HepG2 (cell line): ENCODE data around the gene NLRP6. TPM values are rescaled to one million over a fixed set of nuclear protein-coding genes. Genes with fewer than 3 reads are reported as not detected.
A peak's percentile ranks its signal among the peaks of the same experiment; 100 is the strongest.

Experiments
- ARID5B ChIP-seq: IDR thresholded peaks from 2 replicates; pipeline ENCODE4 v1.4.0; 2020; ENCODE audit warnings: mild to moderate bottlenecking, missing genetic modification reagents
- ATF7 ChIP-seq, 2 experiments: fragments of 450-650 bp in 1 of 2; sonication (generic) in 1 of 2; formaldehyde crosslinking in 1 of 2; IDR thresholded peaks; 2 replicates each; pipeline versions ENCODE4 v1.4.0 to v1.6.1; 2016 to 2020; ENCODE audit warnings: antibody characterized with exemption in 1 of 2, mild to moderate bottlenecking in 1 of 2, missing genetic modification reagents in 1 of 2
- CHD2 ChIP-seq: IDR thresholded peaks from 2 replicates; pipeline ENCODE4 v1.6.1; 2011; ENCODE audit warnings: low read depth, low read length, improper control_type of control experiment
- HOXA9 ChIP-seq: sonication (generic); formaldehyde crosslinking; IDR thresholded peaks from 2 replicates; pipeline ENCODE4 v1.8.1; 2022; ENCODE audit warnings: missing genetic modification reagents, mild to moderate bottlenecking, moderate library complexity, borderline replicate concordance
- IKZF5 ChIP-seq: IDR thresholded peaks from 2 replicates; pipeline ENCODE4 v1.6.1; 2018; ENCODE audit warnings: missing genetic modification reagents, mild to moderate bottlenecking, missing compliant biosample characterization
- JDP2 ChIP-seq: sonication (generic); formaldehyde crosslinking; IDR thresholded peaks from 2 replicates; pipeline ENCODE4 v1.8.1; 2022; ENCODE audit warnings: missing genetic modification reagents, borderline replicate concordance
- PBX2 ChIP-seq: IDR thresholded peaks from 2 replicates; pipeline ENCODE4 v1.6.1; 2016; ENCODE audit warnings: control low read depth
- RARG ChIP-seq: sonication (generic); formaldehyde crosslinking; IDR thresholded peaks from 2 replicates; pipeline ENCODE4 v1.4.0; 2020; ENCODE audit warnings: low read depth, mild to moderate bottlenecking, missing genetic modification reagents
- REST ChIP-seq, 2 experiments: IDR thresholded peaks; 2 replicates each; pipeline ENCODE4 v1.6.1; 2011 to 2012; ENCODE audit warnings: low read length in 2 of 2, borderline replicate concordance in 1 of 2, low read depth in 1 of 2, mild to moderate bottlenecking in 1 of 2, moderate library complexity in 1 of 2
- RNF2 ChIP-seq: fragments of 450-650 bp; conservative IDR thresholded peaks from 2 replicates; pipeline ENCODE4 v1.6.1; 2016; ENCODE audit warnings: low read depth
- SAFB2 ChIP-seq: sonication (generic); formaldehyde crosslinking; IDR thresholded peaks from 2 replicates; pipeline ENCODE4 v1.5.1; 2020; ENCODE audit warnings: missing genetic modification reagents, low read depth, mild to moderate bottlenecking, borderline replicate concordance
- SALL1 ChIP-seq: sonication (generic); formaldehyde crosslinking; IDR thresholded peaks from 2 replicates; pipeline ENCODE4 v1.8.0; 2022; ENCODE audit warnings: mild to moderate bottlenecking, missing genetic modification reagents
- TBX2 ChIP-seq: sonication (generic); formaldehyde crosslinking; IDR thresholded peaks from 2 replicates; pipeline ENCODE4 v1.5.0; 2020; ENCODE audit warnings: missing genetic modification reagents, mild to moderate bottlenecking, borderline replicate concordance
- TOE1 ChIP-seq: sonication (generic); formaldehyde crosslinking; IDR thresholded peaks from 2 replicates; pipeline ENCODE4 v1.4.0; 2020; ENCODE audit warnings: mild to moderate bottlenecking, missing genetic modification reagents
- ZNF337 ChIP-seq: sonication (generic); formaldehyde crosslinking; IDR thresholded peaks from 2 replicates; pipeline ENCODE4 v1.5.1; 2020; ENCODE audit warnings: missing genetic modification reagents, low read depth, mild to moderate bottlenecking, borderline replicate concordance
- ZNF607 ChIP-seq: sonication (generic); formaldehyde crosslinking; IDR thresholded peaks from 2 replicates; pipeline ENCODE4 v1.5.1; 2020; ENCODE audit warnings: missing genetic modification reagents, mild to moderate bottlenecking, borderline replicate concordance
- ZNF749 ChIP-seq: sonication (generic); formaldehyde crosslinking; IDR thresholded peaks from 2 replicates; pipeline ENCODE4 v1.8.0; 2022; ENCODE audit warnings: mild to moderate bottlenecking, missing genetic modification reagents, moderate library complexity, borderline replicate concordance
- ZNF777 ChIP-seq: sonication (generic); formaldehyde crosslinking; IDR thresholded peaks from 2 replicates; pipeline ENCODE4 v1.4.0; 2020; ENCODE audit warnings: missing genetic modification reagents
- polyA plus RNA-seq, 8 experiments: library from polyadenylated mRNA; depleted of rRNA in 3 of 8; stranded (reverse) in 7 of 8; unstranded in 1 of 8; fragments of >200 nt; fragmentation: Illumina TruSeq in 4 of 8; extraction: Trizol in 4 of 8; gene quantifications; 2 replicates each; pipeline versions ENCODE4 v1.2.1 to v1.2.3, GENCODE V29; 2011 to 2016; ENCODE audit warnings: low read depth in 4 of 8, missing spikeins in 1 of 8, mixed read lengths in 1 of 8; ENCODE audit not compliant: insufficient read depth in 1 of 8
- total RNA-seq, 5 experiments: library from RNA; depleted of rRNA; stranded (reverse); fragments of >200 nt; fragmentation: Illumina TruSeq; extraction: Trizol; gene quantifications; 2 replicates each; pipeline ENCODE4 v1.2.3, GENCODE V29; 2016; ENCODE audit warnings: low read depth in 1 of 5

The NLRP6 gene
- total and polyA plus RNA-seq, 2 of the 13 experiments (the other 11 are each of a cell fraction or from before 2014, with no cell fraction given) = not detected

- TF ChIP-seq ARID5B (CRISPR knock-in tag) = no peak
- peak; percentile 41; the same call in 1 of the 2 replicates for TF ChIP-seq IKZF5 (CRISPR knock-in tag)
- TF ChIP-seq JDP2 (CRISPR knock-in tag) = no peak
- TF ChIP-seq ZNF607 (CRISPR knock-in tag) = no peak
- TF ChIP-seq TBX2 (CRISPR knock-in tag) = peak; percentile 31
- no peak; the same call in 1 of the 2 replicates for TF ChIP-seq SALL1
- TF ChIP-seq SAFB2 = no peak
- TF ChIP-seq RARG (CRISPR knock-in tag) = no peak
- TF ChIP-seq HOXA9 = no peak
- TF ChIP-seq ZNF337 = 0 out of 2 replicates have a peak, but pooled peaks have one; percentile 0
- peak; percentile 93 for TF ChIP-seq ATF7 (IDR thresholded peaks at IDR 0.05)
- peak; percentile 75 for TF ChIP-seq ATF7 (CRISPR knock-in tag; IDR thresholded peaks at IDR 0.05)
- TF ChIP-seq ZNF749 (CRISPR knock-in tag) = no peak
- TF ChIP-seq ZNF777 (CRISPR knock-in tag) = no peak
- TF ChIP-seq REST (IDR thresholded peaks at IDR 0.05; ENCODE audit: borderline replicate concordance in 1 of 2, low read depth in 1 of 2, low read length in 2 of 2) = no peak
- TF ChIP-seq TOE1 = no peak
- no peak for TF ChIP-seq CHD2
- no peak for TF ChIP-seq PBX2 (CRISPR knock-in tag)
- no peak for TF ChIP-seq RNF2
These were observed 48.8 kb downstream of the NLRP6 start (continued) for GRCh38 chr11:326842-327580.
